ENCODE measurements around the gene YEATS2. TPM values are rescaled to one million over a fixed set of nuclear protein-coding genes. Genes with fewer than 3 reads are reported as not detected.
"Not testable (repeated sequence)": the region's sequence is repeated elsewhere in the genome, so short reads cannot be mapped to it uniquely, and the experiment has no call there.

The YEATS2 gene
- total and polyA plus RNA-seq, 2 donors (not counting 3 experiments of a cell fraction or from before 2014, with no cell fraction given) = 30.2 to 59.9 TPM

DNA sequence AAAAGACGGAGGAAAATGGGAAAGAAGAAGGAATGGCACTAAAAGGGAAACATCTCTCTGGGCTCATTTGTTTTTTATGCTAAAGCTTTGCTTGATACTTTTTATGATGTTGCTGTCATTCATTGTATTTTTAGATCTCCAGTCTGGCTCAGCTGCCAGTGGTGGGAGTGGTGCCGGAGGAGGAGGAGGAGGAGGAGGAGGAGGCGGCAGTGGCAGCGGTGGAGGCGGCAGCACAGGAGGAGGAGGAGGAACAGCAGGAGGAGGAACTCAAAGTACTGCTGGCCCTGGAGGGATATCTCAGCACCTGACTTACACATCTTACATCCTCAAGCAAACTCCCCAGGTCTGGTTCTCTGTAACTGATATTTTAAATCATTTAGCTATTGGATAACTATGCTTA, 78.2 kb downstream of the YEATS2 start:
- Histone ChIP-seq H2AFZ (ENCODE audit: low read depth, low read length) (no peak overlapping the region), H3K27ac (ENCODE audit: insufficient read depth, low read depth, low read length) (no peak overlapping the region), H3K27me3 (ENCODE audit: control insufficient read depth in 2 of 2, insufficient read depth in 2 of 2, low read length in 2 of 2) (no peaks in the 10 kb centered on the region), H3K4me2 (ENCODE audit: insufficient read depth, low read length) (no peak overlapping the region), H3K4me3 (replicated peaks in 1 of 3; ENCODE audit: insufficient read depth in 1 of 3, low read depth in 1 of 3, low read length in 3 of 3) (no peak overlapping the region), H3K9me3 (replicated peaks; ENCODE audit: control insufficient read depth, insufficient read depth, low read length) (no peaks in the 10 kb centered on the region), H4K20me1 (replicated peaks; ENCODE audit: control insufficient read depth, extremely low read depth, insufficient read depth, low read length) (no peaks in the 10 kb centered on the region), H3K79me2 (ENCODE audit: control insufficient read depth, insufficient read depth, low read length) (no peaks in the 10 kb centered on the region), H3K36me3 (ENCODE audit: control insufficient read depth in 2 of 2, extremely low read depth in 1 of 2, insufficient read depth in 2 of 2, low read length in 2 of 2) (peaks cover 28 to 34% of the 10 kb centered on the region in 2 experiments), H3K9ac (replicated peaks; ENCODE audit: extremely low read depth, insufficient read depth, low read length) (no peak overlapping the region), H3K9me1 (replicated peaks; ENCODE audit: control insufficient read depth, extremely low read depth, insufficient read depth, low read length) (no peaks in the 10 kb centered on the region), H3K4me1 (ENCODE audit: control insufficient read depth, extremely low read depth, insufficient read depth, low read length) (no peaks in the 10 kb centered on the region)
- TF ChIP-seq POLR2A (IDR thresholded peaks at IDR 0.05; ENCODE audit: low read depth, low read length) (no peak), GATA2 (IDR thresholded peaks at IDR 0.05; ENCODE audit: insufficient read depth, insufficient read length, low read depth, low read length) (no peak), FOS (IDR thresholded peaks at IDR 0.05; ENCODE audit: borderline replicate concordance, insufficient read depth, low read length) (no peak), EZH2 (IDR thresholded peaks at IDR 0.05; ENCODE audit: borderline replicate concordance, low read depth, low read length, severe bottlenecking) (no peak), JUN (IDR thresholded peaks at IDR 0.05; ENCODE audit: borderline replicate concordance, insufficient read depth, insufficient read length, low read depth) (no peak), MYC (IDR thresholded peaks at IDR 0.05; ENCODE audit: low read depth, low read length) (no peak), POLR2AphosphoS5 (IDR thresholded peaks at IDR 0.05; ENCODE audit: insufficient read depth, low read depth, low read length) (no peak)
- TF ChIP-seq, protein P1, sequence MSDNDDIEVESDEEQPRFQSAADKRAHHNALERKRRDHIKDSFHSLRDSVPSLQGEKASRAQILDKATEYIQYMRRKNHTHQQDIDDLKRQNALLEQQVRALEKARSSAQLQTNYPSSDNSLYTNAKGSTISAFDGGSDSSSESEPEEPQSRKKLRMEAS (IDR thresholded peaks at IDR 0.05; ENCODE audit: insufficient read depth, insufficient read length) = no peak
- TF ChIP-seq, protein P2, sequence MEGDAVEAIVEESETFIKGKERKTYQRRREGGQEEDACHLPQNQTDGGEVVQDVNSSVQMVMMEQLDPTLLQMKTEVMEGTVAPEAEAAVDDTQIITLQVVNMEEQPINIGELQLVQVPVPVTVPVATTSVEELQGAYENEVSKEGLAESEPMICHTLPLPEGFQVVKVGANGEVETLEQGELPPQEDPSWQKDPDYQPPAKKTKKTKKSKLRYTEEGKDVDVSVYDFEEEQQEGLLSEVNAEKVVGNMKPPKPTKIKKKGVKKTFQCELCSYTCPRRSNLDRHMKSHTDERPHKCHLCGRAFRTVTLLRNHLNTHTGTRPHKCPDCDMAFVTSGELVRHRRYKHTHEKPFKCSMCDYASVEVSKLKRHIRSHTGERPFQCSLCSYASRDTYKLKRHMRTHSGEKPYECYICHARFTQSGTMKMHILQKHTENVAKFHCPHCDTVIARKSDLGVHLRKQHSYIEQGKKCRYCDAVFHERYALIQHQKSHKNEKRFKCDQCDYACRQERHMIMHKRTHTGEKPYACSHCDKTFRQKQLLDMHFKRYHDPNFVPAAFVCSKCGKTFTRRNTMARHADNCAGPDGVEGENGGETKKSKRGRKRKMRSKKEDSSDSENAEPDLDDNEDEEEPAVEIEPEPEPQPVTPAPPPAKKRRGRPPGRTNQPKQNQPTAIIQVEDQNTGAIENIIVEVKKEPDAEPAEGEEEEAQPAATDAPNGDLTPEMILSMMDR (IDR thresholded peaks at IDR 0.05; ENCODE audit: extremely low read depth in 1 of 2, insufficient read depth in 1 of 2, low read depth in 1 of 2, low read length in 2 of 2) = no peak
- dilution Hi-C loops (cut with MboI; ENCODE audit: extremely low pct_ligation_motif_present, low sequenced_read_pairs) (no loop called here), intact Hi-C loops (cut with micrococcal nuclease) (no loop called here)
- BruUV-seq (replicated peaks) = no TSS peak
- no peak for FAIRE-seq
- POLR2A ChIA-PET = no interaction called here
- CTCF ChIA-PET = no interaction called here
- DNase-seq (ENCODE audit: low read depth, low spot score) = no peak

- H3K4me1 ChIP-seq (ENCODE audit: control insufficient read depth, extremely low read depth, insufficient read depth, low read length); H3K27ac ChIP-seq (ENCODE audit: insufficient read depth, low read depth, low read length); POLR2A ChIA-PET; H4K20me1 ChIP-seq (replicated peaks; ENCODE audit: control insufficient read depth, extremely low read depth, insufficient read depth, low read length); FAIRE-seq; H3K9ac ChIP-seq (replicated peaks; ENCODE audit: extremely low read depth, insufficient read depth, low read length); H3K4me2 ChIP-seq (ENCODE audit: insufficient read depth, low read length); H3K9me3 ChIP-seq (replicated peaks; ENCODE audit: control insufficient read depth, insufficient read depth, low read length); H3K79me2 ChIP-seq (ENCODE audit: control insufficient read depth, insufficient read depth, low read length); H3K4me3 ChIP-seq (replicated peaks in 1 of 3; ENCODE audit: insufficient read depth in 1 of 3, low read depth in 1 of 3, low read length in 3 of 3); H3K9me1 ChIP-seq (replicated peaks; ENCODE audit: control insufficient read depth, extremely low read depth, insufficient read depth, low read length); H2AFZ ChIP-seq (ENCODE audit: low read depth, low read length); BruUV-seq (replicated peaks); DNase-seq (ENCODE audit: low read depth, low spot score); H3K27me3 ChIP-seq (ENCODE audit: control insufficient read depth in 2 of 2, insufficient read depth in 2 of 2, low read length in 2 of 2); dilution Hi-C loops (cut with MboI; ENCODE audit: extremely low pct_ligation_motif_present, low sequenced_read_pairs); intact Hi-C loops (cut with micrococcal nuclease); CTCF ChIA-PET: not testable (repeated sequence)
- peaks cover 28 to 34% of the 10 kb centered on the region in 2 experiments for H3K36me3 ChIP-seq (ENCODE audit: control insufficient read depth in 2 of 2, extremely low read depth in 1 of 2, insufficient read depth in 2 of 2, low read length in 2 of 2)
Observed at GRCh38 chr3:183776451-183776850, 78.9 kb downstream of the YEATS2 start.
